Cardiac ventricle fibroblast (primary cell): ENCODE measurements around the gene CYP2C8. TPM values are rescaled to one million over a fixed set of nuclear protein-coding genes. Genes with fewer than 3 reads are reported as not detected.

Experiments
- total RNA-seq: library from RNA; depleted of rRNA; stranded (reverse); fragments of >200 nt; gene quantifications from 2 replicates; pipeline ENCODE4 v1.2.3, GENCODE V29; 2015

Gene CYP2C8
- not detected in 2 replicates for total RNA-seq

DNA sequence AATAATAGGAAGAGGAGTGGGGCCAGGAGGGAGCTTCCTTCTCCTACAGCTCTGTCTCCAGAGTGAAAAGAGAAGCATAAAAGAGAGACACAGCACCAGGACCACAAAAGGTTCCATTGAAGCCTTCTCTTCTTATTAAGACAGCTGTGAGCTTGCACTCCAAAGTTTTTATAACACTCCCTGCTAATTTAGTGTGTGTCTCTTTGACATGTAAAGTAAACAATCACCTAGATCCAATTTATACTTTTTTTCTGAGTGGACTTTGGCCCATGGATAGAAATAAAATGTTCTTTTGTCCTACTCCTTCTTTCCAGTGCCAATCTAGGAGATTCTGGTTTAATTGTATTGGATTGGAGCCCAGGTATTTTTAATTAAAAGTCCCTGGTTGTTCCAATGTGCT, at the start of gene CYP2C8:
CYP2C8 (minus strand) TSS at position 212 of the 400 bp plus-strand sequence; CDS start at position 117, 95 bp downstream.

Other genes starting within 250 kb of the CYP2C8 start
- gene CYP2C9, start 130.8 kb downstream of the CYP2C8 start, total RNA-seq: not detected in 2 replicates
- gene ACSM6, start 124.7 kb upstream of the CYP2C8 start, total RNA-seq: not detected in 2 replicates
- 182 and 185 TPM in 2 replicates for gene PDLIM1, start 221.5 kb upstream of the CYP2C8 start, total RNA-seq